A673 (cell line): Measurements from ENCODE around the gene ARPP21. TPM values are rescaled to one million over a fixed set of nuclear protein-coding genes. Genes with fewer than 3 reads are reported as not detected.

ENCODE experiments used
- BruUV-seq: library from RNA; stranded (reverse); fragments of 400-500 nt; replicated peaks from 2 replicates; lab custom pipeline; 2021; lab: Mats Ljungman, UMichigan
- CTCF ChIA-PET: fragments of 300-600 bp; sonication (Branson Sonifier 250); formaldehyde crosslinking; loops from one replicate; lab custom pipeline; 2022; ENCODE audit warnings: antibody characterized with exemption; lab: Charles Lee
- POLR2A ChIA-PET: fragments of 300-600 bp; sonication (Branson Sonifier 250); formaldehyde crosslinking; loops from one replicate; lab custom pipeline; 2022; ENCODE audit warnings: antibody characterized with exemption; ENCODE audit not compliant: low non-redundant PET; lab: Charles Lee
- DNase-seq: peaks from one replicate; pipeline ENCODE4 v3.0.0-alpha.2; 2015; ENCODE audit warnings: low spot score
- H3K27ac ChIP-seq: fragments of 200-600 bp; sonication (generic); 2 replicates; pipeline ENCODE4 v1.5.1; 2016; ENCODE audit warnings: mixed run types, low read depth, mild to moderate bottlenecking, mixed read lengths, antibody characterized with exemption, low read length; ENCODE audit not compliant: poor library complexity, severe bottlenecking
- H3K27me3 ChIP-seq: fragments of 200-600 bp; sonication (generic); replicated peaks from 2 replicates; pipeline ENCODE4 v1.6.1; 2017; ENCODE audit warnings: mixed run types, low read depth, mild to moderate bottlenecking, mixed read lengths, antibody characterized with exemption, low read length; ENCODE audit not compliant: insufficient read depth, poor library complexity
- H3K36me3 ChIP-seq: fragments of 200-600 bp; sonication (generic); 2 replicates; pipeline ENCODE4 v1.6.1; 2016; ENCODE audit warnings: mixed run types, mild to moderate bottlenecking, mixed read lengths, antibody characterized with exemption, low read length; ENCODE audit not compliant: insufficient read depth, poor library complexity, severe bottlenecking
- H3K4me1 ChIP-seq: fragments of 200-600 bp; sonication (generic); 2 replicates; pipeline ENCODE4 v1.6.1; 2017; ENCODE audit warnings: mixed run types, mild to moderate bottlenecking, mixed read lengths, antibody characterized with exemption, low read length; ENCODE audit not compliant: insufficient read depth, poor library complexity, severe bottlenecking
- H3K4me3 ChIP-seq: fragments of 200-600 bp; sonication (generic); 2 replicates; pipeline ENCODE4 v1.5.1; 2016; ENCODE audit warnings: low read depth, mixed run types, mild to moderate bottlenecking, mixed read lengths, low read length; ENCODE audit not compliant: poor library complexity, severe bottlenecking
- H3K9me3 ChIP-seq: fragments of 200-600 bp; sonication (generic); 2 replicates; pipeline ENCODE4 v1.6.1; 2016; ENCODE audit warnings: mixed run types, low read depth, mild to moderate bottlenecking, mixed read lengths, antibody characterized with exemption, low read length; ENCODE audit not compliant: poor library complexity, severe bottlenecking
- EZH2 ChIP-seq: fragments of 200-600 bp; sonication (generic); IDR thresholded peaks from 2 replicates; pipeline ENCODE4 v1.6.1; 2017; ENCODE audit warnings: borderline replicate concordance, low read depth, mild to moderate bottlenecking, mixed read lengths, antibody characterized with exemption, low read length; ENCODE audit not compliant: poor library complexity, severe bottlenecking
- intact Hi-C: fragments of 100-400 bp; cut with micrococcal nuclease; formaldehyde crosslinking; loops from one replicate; pipeline ENCODE4 v1.10.0; 2022; ENCODE audit not compliant: unreplicated experiment
- total RNA-seq: library from RNA; stranded (reverse); gene quantifications from 2 replicates; pipeline ENCODE4 v1.2.3, GENCODE V29; 2021
- TF ChIP-seq, protein P1 (sequence below): fragments of 300-800, 200-600 bp; sonication (generic); conservative IDR thresholded peaks from 2 replicates; pipeline ENCODE4 v1.5.1; 2017; ENCODE audit warnings: low read depth, mild to moderate bottlenecking, antibody characterized with exemption, low read length, moderate library complexity, mixed read lengths

Gene ARPP21
- total RNA-seq, 1 experiment from 2014 or later, result not detected

DNA sequence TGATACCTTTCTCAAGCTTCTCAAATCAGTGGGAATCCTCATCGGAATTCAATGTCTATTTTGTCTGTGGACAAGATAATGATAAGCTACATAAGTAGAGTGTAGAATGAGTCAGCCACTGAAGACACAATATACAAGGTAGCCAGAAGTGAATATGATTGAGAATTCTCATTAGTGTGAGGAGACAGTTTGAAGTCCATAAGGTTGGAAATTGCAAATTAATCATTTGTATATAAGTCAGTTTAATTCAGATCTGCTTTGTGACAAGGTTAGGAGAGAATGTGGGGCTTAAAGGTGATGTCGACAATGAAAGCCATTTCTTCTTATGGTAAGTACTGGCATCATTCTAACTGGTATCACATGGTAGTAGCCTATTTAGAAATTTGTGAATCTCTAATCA lies 4.2 kb downstream of the ARPP21 start:
- Histone ChIP-seq H3K36me3 (no peaks in the 10 kb centered on the region), H3K27ac (no peak overlapping the region), H3K4me3 (no peak overlapping the region), H3K9me3 (no peaks in the 10 kb centered on the region), H3K4me1 (no peaks in the 10 kb centered on the region), H3K27me3 (peaks cover 24% of the 10 kb centered on the region)
- TF ChIP-seq, protein P1, sequence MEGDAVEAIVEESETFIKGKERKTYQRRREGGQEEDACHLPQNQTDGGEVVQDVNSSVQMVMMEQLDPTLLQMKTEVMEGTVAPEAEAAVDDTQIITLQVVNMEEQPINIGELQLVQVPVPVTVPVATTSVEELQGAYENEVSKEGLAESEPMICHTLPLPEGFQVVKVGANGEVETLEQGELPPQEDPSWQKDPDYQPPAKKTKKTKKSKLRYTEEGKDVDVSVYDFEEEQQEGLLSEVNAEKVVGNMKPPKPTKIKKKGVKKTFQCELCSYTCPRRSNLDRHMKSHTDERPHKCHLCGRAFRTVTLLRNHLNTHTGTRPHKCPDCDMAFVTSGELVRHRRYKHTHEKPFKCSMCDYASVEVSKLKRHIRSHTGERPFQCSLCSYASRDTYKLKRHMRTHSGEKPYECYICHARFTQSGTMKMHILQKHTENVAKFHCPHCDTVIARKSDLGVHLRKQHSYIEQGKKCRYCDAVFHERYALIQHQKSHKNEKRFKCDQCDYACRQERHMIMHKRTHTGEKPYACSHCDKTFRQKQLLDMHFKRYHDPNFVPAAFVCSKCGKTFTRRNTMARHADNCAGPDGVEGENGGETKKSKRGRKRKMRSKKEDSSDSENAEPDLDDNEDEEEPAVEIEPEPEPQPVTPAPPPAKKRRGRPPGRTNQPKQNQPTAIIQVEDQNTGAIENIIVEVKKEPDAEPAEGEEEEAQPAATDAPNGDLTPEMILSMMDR, result no peak
- TF ChIP-seq EZH2, result no peak
- no peak for DNase-seq
- intact Hi-C loops, result no loop called here
- no TSS peak for BruUV-seq
- ChIA-PET CTCF (no interaction called here), POLR2A (no interaction called here)

DNA sequence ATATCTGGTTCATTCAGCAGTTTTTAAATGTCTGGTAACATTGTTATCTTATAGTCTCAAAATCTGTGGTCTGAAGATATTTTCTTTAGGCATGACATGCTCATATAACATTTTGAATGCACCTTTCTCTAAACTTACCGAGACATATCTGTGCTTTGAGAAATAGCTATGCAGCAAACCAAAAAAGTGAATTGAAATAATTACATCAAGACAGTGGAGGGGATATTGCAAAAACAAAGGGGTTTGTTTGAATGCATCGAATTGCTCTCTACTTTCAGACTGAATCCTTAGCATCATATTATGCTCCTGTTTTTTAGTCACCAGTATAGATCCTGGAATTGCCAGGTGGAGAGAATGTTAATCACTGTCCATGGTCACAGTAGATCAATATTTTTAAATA lies 5.1 kb downstream of the ARPP21 start:
- Histone ChIP-seq H3K9me3 (no peaks in the 10 kb centered on the region), H3K27me3 (peaks cover 23% of the 10 kb centered on the region), H3K36me3 (no peaks in the 10 kb centered on the region), H3K4me1 (no peaks in the 10 kb centered on the region), H3K27ac (no peak overlapping the region), H3K4me3 (no peak overlapping the region)
- TF ChIP-seq, protein P1, result no peak
- no peak for TF ChIP-seq EZH2
- intact Hi-C loops, result no loop called here
- no peak for DNase-seq
- BruUV-seq, result no TSS peak
- CTCF ChIA-PET, result no interaction called here
- POLR2A ChIA-PET, result no interaction called here

DNA sequence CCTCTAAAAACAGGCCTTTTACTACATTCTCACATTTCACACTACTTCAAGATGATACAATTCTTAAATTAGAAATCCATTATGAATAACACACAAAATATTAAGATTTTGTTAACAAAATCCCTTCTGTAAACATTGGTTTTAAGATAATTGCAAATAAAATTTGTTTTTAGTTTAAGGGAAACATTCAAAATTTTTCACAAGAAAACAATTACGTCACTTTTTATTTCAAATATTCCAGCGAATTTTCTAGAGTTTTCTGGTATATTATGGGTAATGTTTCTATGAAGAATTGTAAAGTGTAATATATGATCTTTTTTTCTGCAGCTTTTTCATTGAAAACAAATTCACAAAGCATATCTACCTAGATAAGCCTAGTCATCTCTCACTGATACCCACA lies 5.9 kb downstream of the ARPP21 start:
- no peak overlapping the region for H3K27ac ChIP-seq
- H3K4me1 ChIP-seq, result no peaks in the 10 kb centered on the region
- no peak overlapping the region for H3K4me3 ChIP-seq
- H3K9me3 ChIP-seq, result no peaks in the 10 kb centered on the region
- POLR2A ChIA-PET, result no interaction called here
- CTCF ChIA-PET, result no interaction called here
- no peak for DNase-seq
- no peak for TF ChIP-seq EZH2
- TF ChIP-seq, protein P1, result no peak
- H3K27me3 ChIP-seq, result peaks cover 16% of the 10 kb centered on the region
- no TSS peak for BruUV-seq
- no peaks in the 10 kb centered on the region for H3K36me3 ChIP-seq
- intact Hi-C loops, result no loop called here
